HCT116 (cell line): ENCODE results near the gene TIMM50. TPM values are rescaled to one million over a fixed set of nuclear protein-coding genes. Genes with fewer than 3 reads are reported as not detected.
A peak's percentile ranks its signal among the peaks of the same experiment; 100 is the strongest.

Experiments used
- ATAC-seq: fragments of 200-7000 bp; cut with Tn5 transposase; 2 replicates; pipeline ENCODE4 v1.9.1; 2020; ENCODE audit warnings: mild to moderate bottlenecking, moderate library complexity
- BruUV-seq: library from RNA; stranded (reverse); fragments of 400-500 nt; replicated peaks from 2 replicates; lab custom pipeline; 2021; lab: Mats Ljungman, UMichigan
- CTCF ChIA-PET: fragments of 300-600 bp; sonication (Branson Sonifier 250); formaldehyde crosslinking; loops from one replicate; lab custom pipeline; 2021; ENCODE audit warnings: antibody characterized with exemption; lab: Charles Lee
- POLR2A ChIA-PET: fragments of 300-600, 350-600 bp; sonication (Branson Sonifier 250); formaldehyde crosslinking; loops from one replicate; lab custom pipeline; 2021; ENCODE audit warnings: antibody characterized with exemption; lab: Charles Lee
- RAD21 ChIA-PET, 2 experiments: fragments of 300-600 bp; sonication (Branson Sonifier 250); formaldehyde crosslinking; loops; one replicate each; lab custom pipeline; 2023; ENCODE audit warnings: low total read pairs in 2 of 2; ENCODE audit not compliant: uncharacterized antibody in 2 of 2, unreplicated experiment in 2 of 2, low non-redundant PET in 1 of 2; lab: Charles Lee
- DNase-seq: peaks from one replicate; pipeline ENCODE4 v3.0.0-alpha.2; 2010; ENCODE audit warnings: low read depth, low spot score
- H2AFZ ChIP-seq: fragments of 200-600 bp; shearing (Covaris generic), sonication (generic); 2 replicates; pipeline ENCODE4 v1.6.1; 2017; ENCODE audit warnings: low read depth, mixed run types, mixed read lengths, antibody characterized with exemption, low read length; ENCODE audit not compliant: poor library complexity, severe bottlenecking
- H3K27ac ChIP-seq: 2 replicates; pipeline ENCODE4 v1.5.1; 2012; ENCODE audit warnings: low read depth, low read length
- H3K27me3 ChIP-seq: fragments of 200-600 bp; sonication (generic); 2 replicates; pipeline ENCODE4 v1.6.1; 2016; ENCODE audit warnings: mixed run types, low read length, mixed read lengths; ENCODE audit not compliant: insufficient read depth
- H3K36me3 ChIP-seq, 2 experiments: fragments of 200-500 bp in 1 of 2; fragments of 200-600 bp in 1 of 2; sonication (Bioruptor generic) in 1 of 2; sonication (generic) in 1 of 2; 2 replicates each; pipeline versions ENCODE4 v1.5.1 to v1.6.1; 2014 to 2016; ENCODE audit warnings: low read length in 2 of 2, inconsistent platforms in 1 of 2, mixed read lengths in 1 of 2, mixed run types in 1 of 2; ENCODE audit not compliant: insufficient read depth in 2 of 2, control insufficient read depth in 1 of 2
- H3K4me1 ChIP-seq, 2 experiments: fragments of 200-600 bp in 1 of 2; sonication (generic) in 1 of 2; 2 replicates each; pipeline versions ENCODE4 v1.5.1 to v1.6.1; 2012 to 2017; ENCODE audit warnings: low read length in 2 of 2, inconsistent platforms in 1 of 2, mild to moderate bottlenecking in 1 of 2, mixed read lengths in 1 of 2, mixed run types in 1 of 2, moderate library complexity in 1 of 2; ENCODE audit not compliant: insufficient read depth in 2 of 2, control insufficient read depth in 1 of 2
- H3K4me2 ChIP-seq: fragments of 200-600 bp; sonication (generic); 2 replicates; pipeline ENCODE4 v1.6.1; 2017; ENCODE audit warnings: mixed run types, low read length, mixed read lengths
- H3K4me3 ChIP-seq, 2 experiments: fragments of 200-600 bp in 1 of 2; sonication (generic) in 1 of 2; replicated peaks in 1 of 2; 2 replicates each; pipeline ENCODE4 v1.5.1; 2011 to 2016; ENCODE audit warnings: low read length in 2 of 2, control low read depth in 1 of 2, low read depth in 1 of 2, mild to moderate bottlenecking in 1 of 2, mixed read lengths in 1 of 2, mixed run types in 1 of 2
- H3K79me2 ChIP-seq: fragments of 200-600 bp; sonication (generic); 2 replicates; pipeline ENCODE4 v1.6.1; 2017; ENCODE audit warnings: mild to moderate bottlenecking, mixed run types, low read length, moderate library complexity, mixed read lengths; ENCODE audit not compliant: insufficient read depth
- H3K9ac ChIP-seq: fragments of 200-600 bp; sonication (generic); 2 replicates; pipeline ENCODE4 v1.6.1; 2016; ENCODE audit warnings: low read length, mixed read lengths
- H3K9me2 ChIP-seq: fragments of 200-600 bp; sonication (generic), shearing (Covaris generic); 2 replicates; pipeline ENCODE4 v1.6.1; 2017; ENCODE audit warnings: mixed run types, mild to moderate bottlenecking, moderate library complexity; ENCODE audit not compliant: insufficient read depth
- H3K9me3 ChIP-seq, 2 experiments: fragments of 200-500 bp in 1 of 2; fragments of 200-600 bp in 1 of 2; sonication (Bioruptor generic) in 1 of 2; sonication (generic) in 1 of 2; 2 replicates each; pipeline ENCODE4 v1.6.1; 2014 to 2017; ENCODE audit warnings: low read length in 2 of 2, mixed read lengths in 2 of 2, inconsistent platforms in 1 of 2, low read depth in 1 of 2, mild to moderate bottlenecking in 1 of 2, mixed run types in 1 of 2, moderate library complexity in 1 of 2; ENCODE audit not compliant: control insufficient read depth in 1 of 2, insufficient read depth in 1 of 2
- H4K20me1 ChIP-seq: fragments of 200-600 bp; sonication (generic), shearing (Covaris generic); 2 replicates; pipeline ENCODE4 v1.6.1; 2017; ENCODE audit warnings: mixed run types, mild to moderate bottlenecking, moderate library complexity; ENCODE audit not compliant: insufficient read depth
- CBX3 ChIP-seq: IDR thresholded peaks from 2 replicates; pipeline ENCODE4 v1.6.1; 2012; ENCODE audit warnings: low read depth
- EGR1 ChIP-seq: IDR thresholded peaks from 2 replicates; pipeline ENCODE4 v1.6.1; 2012; ENCODE audit warnings: low read depth
- ELF1 ChIP-seq: IDR thresholded peaks from 2 replicates; pipeline ENCODE4 v1.6.1; 2012; ENCODE audit warnings: low read depth, borderline replicate concordance
- FOSL1 ChIP-seq: IDR thresholded peaks from 2 replicates; pipeline ENCODE4 v1.6.1; 2012; ENCODE audit warnings: low read depth
- JUND ChIP-seq: IDR thresholded peaks from 2 replicates; pipeline ENCODE4 v1.6.1; 2012
- SP1 ChIP-seq: IDR thresholded peaks from 2 replicates; pipeline ENCODE4 v1.6.1; 2012; ENCODE audit warnings: low read depth
- ZBTB33 ChIP-seq: IDR thresholded peaks from 2 replicates; pipeline ENCODE4 v1.6.1; 2011; ENCODE audit warnings: mild to moderate bottlenecking, low read length, moderate library complexity; ENCODE audit not compliant: insufficient replicate concordance; ENCODE audit errors: extremely low read depth
- intact Hi-C: fragments of 100-400 bp; cut with micrococcal nuclease; formaldehyde crosslinking; loops from 2 replicates; pipeline ENCODE4 v1.10.0; 2022
- total RNA-seq: library from RNA; stranded (reverse); gene quantifications from one replicate; pipeline ENCODE4 v1.2.1, GENCODE V29; 2021; ENCODE audit not compliant: unreplicated experiment

TIMM50 gene
- total RNA-seq, 1 experiment from 2014 or later, result 111 TPM

DNA sequence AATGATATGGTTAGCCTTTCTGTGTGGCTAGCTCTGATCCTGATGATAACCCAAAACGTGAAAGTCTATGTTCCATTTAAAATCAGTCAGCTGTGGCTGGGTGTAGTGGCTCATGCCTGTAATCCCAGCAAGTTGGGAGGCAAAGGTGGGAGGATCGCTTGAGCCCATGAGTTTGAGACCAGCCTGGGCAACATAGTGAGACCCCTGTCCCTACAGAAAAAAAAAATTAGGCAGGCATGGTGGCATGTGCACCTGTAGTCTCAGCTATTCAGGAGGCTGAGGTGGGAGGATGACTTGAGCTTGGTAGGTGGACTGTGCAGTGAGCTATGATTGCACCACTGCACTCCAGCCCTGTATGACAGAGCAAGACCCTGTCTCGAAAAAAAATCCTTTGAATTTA is 53.2 kb downstream of the TIMM50 start (continued):
- TF ChIP-seq ZBTB33 (no peak), SP1 (no peak), JUND (no peak), CBX3 (no peak), FOSL1 (no peak)
- TF ChIP-seq, all 23 proteins: peak for 0

GRCh38 chr19:39539165-39539517 is 58.5 kb downstream of the TIMM50 start:
- no peak overlapping the region for H2AFZ ChIP-seq
- no peaks in the 10 kb centered on the region for H3K9me3 ChIP-seq
- RAD21 ChIA-PET, result no interaction called here
- CTCF ChIA-PET, result interaction anchor here (1.6 kb wide), 1 partner anchor 134 kb away, joined by 4 read pairs; no protein-coding TSS in a partner anchor
- H3K4me2 ChIP-seq, result peak overlapping the region; percentile 93
- no TSS peak for BruUV-seq
- ATAC-seq (peak; percentile 16), DNase-seq (no peak)
- no peaks in the 10 kb centered on the region for H4K20me1 ChIP-seq
- peaks cover 11 to 13% of the 10 kb centered on the region in 2 experiments for H3K4me1 ChIP-seq
- H3K27me3 ChIP-seq, result no peaks in the 10 kb centered on the region
- intact Hi-C loops, result loop anchor here (10.0 kb wide), 1 partner anchor 324 kb away; no protein-coding TSS in a partner anchor
- TF ChIP-seq ELF1 (no peak), EGR1 (0 out of 2 replicates have a peak, but pooled peaks have one; percentile 4)
- peak overlapping the region; percentile 71 for H3K9ac ChIP-seq
- no peaks in the 10 kb centered on the region for H3K36me3 ChIP-seq
- H3K4me3 ChIP-seq, result peak overlapping the region; percentile 78 to 82
- H3K9me2 ChIP-seq, result no peaks in the 10 kb centered on the region
- peaks cover 16% of the 10 kb centered on the region for H3K79me2 ChIP-seq
- H3K27ac ChIP-seq, result peak overlapping the region; percentile 86
- POLR2A ChIA-PET, result interaction anchor here (1.6 kb wide), 1 partner anchor 103 kb away, joined by 5 read pairs; the partner anchor contains the start of gene RPS16
